Dendritic cell treated with granulocyte-macrophage colony-stimulating factor and Interleukin-4, amounts not matched to agents 40 ng/mL and 50 ng/mL, for 4 days (primary cell): Measurements from ENCODE around the gene DNLZ.

Experiments used
- H3K27ac Mint-ChIP-seq: one replicate; pipeline ENCODE4 v1.8.0; 2022; ENCODE audit warnings: mild to moderate bottlenecking, mixed read lengths
- H3K27me3 Mint-ChIP-seq: one replicate; pipeline ENCODE4 v1.8.0; 2022; ENCODE audit warnings: mild to moderate bottlenecking, mixed read lengths
- H3K36me3 Mint-ChIP-seq: one replicate; pipeline ENCODE4 v1.8.0; 2022; ENCODE audit warnings: low read depth, mixed read lengths
- H3K4me1 Mint-ChIP-seq: one replicate; pipeline ENCODE4 v1.8.0; 2022; ENCODE audit warnings: low read depth, mixed read lengths
- H3K4me3 Mint-ChIP-seq: one replicate; pipeline ENCODE4 v1.8.0; 2022; ENCODE audit warnings: mild to moderate bottlenecking, moderate library complexity, mixed read lengths
- H3K9me3 Mint-ChIP-seq: one replicate; pipeline ENCODE4 v1.8.0; 2022; ENCODE audit warnings: mixed read lengths
- intact Hi-C: fragments of 100-400 bp; cut with micrococcal nuclease; formaldehyde crosslinking; loops from one replicate; pipeline ENCODE4 v1.15.0; 2022

The DNLZ gene

DNA sequence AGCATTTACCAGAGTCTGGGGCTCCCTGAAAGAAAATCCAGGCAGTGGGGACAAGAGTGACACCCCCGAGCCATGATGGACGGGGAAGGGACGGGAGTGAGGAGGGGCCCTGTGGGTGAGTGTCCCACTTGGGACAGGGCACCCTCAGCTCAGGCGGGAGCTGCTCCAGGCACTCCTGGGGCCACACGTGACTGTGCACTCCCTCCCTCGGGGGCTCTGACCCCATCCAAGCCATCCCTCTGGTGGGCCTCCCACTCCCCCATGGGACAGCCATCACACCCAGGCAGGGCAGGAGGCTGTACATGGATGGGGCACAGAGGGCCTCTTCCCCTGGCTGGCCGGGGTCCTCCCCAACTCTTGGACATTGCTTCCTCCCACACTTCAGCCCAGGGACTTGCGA is 12.9 kb upstream of the DNLZ start:
- Mint-ChIP-seq H3K36me3 (peaks cover 81% of the 10 kb centered on the region), H3K4me3 (no peak overlapping the region), H3K9me3 (no peaks in the 10 kb centered on the region), H3K4me1 (peaks cover 49% of the 10 kb centered on the region), H3K27me3 (no peaks in the 10 kb centered on the region), H3K27ac (peak overlapping the region; percentile 93)
- intact Hi-C loops, result no loop called here

DNA sequence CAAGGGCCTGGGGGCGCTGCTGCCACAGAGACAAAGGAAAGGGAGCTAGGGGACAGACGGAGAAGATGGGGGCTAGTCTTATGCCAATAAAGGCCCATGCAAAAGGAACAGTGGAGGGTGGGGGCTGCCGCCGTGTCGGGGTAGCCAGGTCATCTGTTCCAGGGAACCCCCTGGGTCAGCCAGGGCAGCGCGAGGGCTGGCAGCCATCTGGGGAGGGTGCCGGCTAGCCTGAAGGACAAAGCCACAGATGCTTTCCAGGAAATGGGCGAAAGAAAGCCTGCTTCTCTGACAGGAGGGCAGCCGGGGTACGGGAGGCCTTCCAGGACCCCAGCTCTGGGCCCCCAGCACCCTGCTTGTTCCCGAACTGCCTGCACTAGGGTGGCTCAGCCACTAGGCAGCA is 11.6 kb upstream of the DNLZ start:
- Mint-ChIP-seq H3K36me3 (peaks cover 81% of the 10 kb centered on the region), H3K27ac (peak overlapping the region; percentile 93), H3K9me3 (no peaks in the 10 kb centered on the region), H3K4me1 (peaks cover 60% of the 10 kb centered on the region), H3K27me3 (no peaks in the 10 kb centered on the region), H3K4me3 (no peak overlapping the region)
- intact Hi-C loops, result no loop called here

DNA sequence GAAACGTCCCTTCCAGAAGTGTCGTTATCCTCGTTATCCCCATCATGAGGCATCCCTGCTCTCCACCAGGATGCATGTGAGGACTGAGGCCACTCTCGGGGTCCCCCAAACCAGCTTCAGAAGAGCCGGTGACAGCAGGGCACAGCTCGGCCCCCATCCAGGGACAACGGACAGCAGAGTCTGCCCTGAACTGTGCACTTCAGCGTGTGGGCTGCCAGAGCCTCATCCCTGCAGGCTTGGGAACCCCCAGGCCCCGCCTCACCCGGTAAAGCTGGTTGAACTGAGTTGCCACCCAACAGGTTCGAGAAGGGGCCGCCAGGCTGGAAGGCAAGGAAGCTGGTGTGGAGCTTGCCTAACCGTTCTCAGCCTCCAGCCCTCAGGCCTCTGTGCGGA is 10.6 kb upstream of the DNLZ start:
- peak overlapping the region; percentile 93 for H3K27ac Mint-ChIP-seq
- H3K4me3 Mint-ChIP-seq, result peak overlapping the region; percentile 97
- H3K36me3 Mint-ChIP-seq, result peaks cover 81% of the 10 kb centered on the region
- no peaks in the 10 kb centered on the region for H3K27me3 Mint-ChIP-seq
- H3K4me1 Mint-ChIP-seq, result peaks cover 67% of the 10 kb centered on the region
- H3K9me3 Mint-ChIP-seq, result no peaks in the 10 kb centered on the region
- intact Hi-C loops, result no loop called here

DNA sequence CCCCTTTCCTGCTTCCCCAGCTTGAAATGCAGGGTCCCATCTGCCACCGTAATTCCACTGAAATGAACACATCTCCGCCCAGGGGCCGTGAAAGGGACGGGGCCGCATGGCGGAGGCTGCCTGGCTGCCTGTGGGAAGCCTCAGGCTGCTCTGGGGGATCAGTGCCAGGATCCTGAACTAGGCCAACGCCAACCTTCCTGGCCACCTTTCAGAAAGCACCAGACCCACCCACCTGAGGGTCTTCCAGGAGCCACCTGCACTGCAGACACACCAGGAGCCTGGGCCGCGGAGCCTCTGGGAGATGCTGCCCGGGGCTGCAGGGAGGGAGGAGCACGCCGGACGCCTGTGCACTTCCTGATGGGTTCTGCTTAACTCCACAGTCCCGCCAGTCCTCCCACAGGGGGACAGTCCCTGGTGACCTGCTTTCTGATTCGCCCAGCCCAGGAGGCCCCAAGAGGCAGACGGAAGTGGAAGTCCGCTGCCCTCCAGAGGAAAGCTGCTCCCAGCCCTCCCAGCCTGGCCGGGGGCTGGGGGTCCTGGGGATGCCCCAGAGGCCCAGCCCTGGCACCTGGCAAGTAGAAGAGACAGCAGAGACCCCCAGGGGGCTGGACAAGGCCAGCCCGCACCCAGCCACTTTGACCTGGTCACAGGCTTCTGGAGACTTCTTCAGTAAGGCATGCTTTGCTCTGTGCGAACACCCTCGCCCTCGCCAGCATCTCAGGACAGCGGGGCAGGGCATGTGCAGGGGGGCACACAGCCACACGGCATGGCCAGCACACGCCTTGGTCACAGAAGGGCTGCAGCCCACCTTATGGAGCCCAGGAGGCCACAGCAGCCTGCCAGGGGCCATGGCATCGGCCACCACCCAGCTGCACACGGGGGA is 10.0 kb upstream of the DNLZ start, which contains the start of gene CARD9:
Gene CARD9, minus strand, starts transcription at position 370 of the 883 bp plus-strand sequence. CDS start 1,591 bp downstream, outside the sequence.
- peak within 1 kb of the TSS; percentile 97 for H3K4me3 Mint-ChIP-seq
- intact Hi-C loops, result loop anchor here (1.0 kb wide), 1 partner anchor 10 kb away; the partner anchor contains the start of gene DNLZ
- H3K27me3 Mint-ChIP-seq, result no peaks in the 10 kb centered on the region
- H3K9me3 Mint-ChIP-seq, result no peaks in the 10 kb centered on the region
- peak within 1 kb of the TSS; percentile 93 for H3K27ac Mint-ChIP-seq
- peaks cover 81% of the 10 kb centered on the region for H3K36me3 Mint-ChIP-seq
- H3K4me1 Mint-ChIP-seq, result peaks cover 68% of the 10 kb centered on the region

DNA sequence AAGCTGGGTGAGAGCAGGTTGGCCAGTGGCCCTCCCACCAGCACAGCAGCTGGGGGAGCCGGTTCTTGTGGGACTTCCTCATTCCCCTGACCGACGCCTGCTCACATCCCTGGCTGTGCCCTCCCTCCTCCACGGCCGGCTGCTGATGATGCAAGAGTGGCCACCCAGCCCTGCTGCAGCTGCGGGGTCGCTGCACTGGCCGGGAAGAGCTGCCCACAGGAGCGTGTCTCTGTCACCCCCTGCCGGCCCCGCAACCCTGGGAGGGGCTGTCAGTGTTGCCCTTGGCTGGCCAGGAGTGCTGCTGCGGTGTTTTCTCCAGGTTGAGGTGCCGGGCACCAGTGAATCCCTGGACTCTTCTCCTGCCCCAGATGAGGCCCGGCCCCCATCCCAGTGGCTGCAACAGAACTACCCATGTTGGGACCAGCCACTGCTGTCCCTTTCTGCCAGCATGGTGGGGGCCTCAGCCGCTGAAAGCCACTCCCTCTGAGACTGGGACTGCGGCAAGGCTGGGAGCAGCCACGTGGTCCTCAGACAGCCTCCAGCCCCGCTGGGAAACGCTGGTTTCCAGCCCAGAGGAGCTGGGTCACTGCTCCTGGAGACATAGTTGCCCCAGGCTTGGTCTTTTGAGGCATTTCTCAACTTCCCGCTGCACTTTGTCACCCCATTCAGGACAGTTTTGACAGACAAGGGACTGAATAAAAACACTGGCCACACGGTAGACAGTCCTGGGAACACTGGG is 9.2 kb upstream of the DNLZ start:
- H3K27ac Mint-ChIP-seq, result peak overlapping the region; percentile 93
- intact Hi-C loops, result loop anchor here (1.0 kb wide), 1 partner anchor 9 kb away; the partner anchor contains the start of gene DNLZ
- peaks cover 76% of the 10 kb centered on the region for H3K4me1 Mint-ChIP-seq
- H3K4me3 Mint-ChIP-seq, result peak overlapping the region; percentile 97
- no peaks in the 10 kb centered on the region for H3K27me3 Mint-ChIP-seq
- peaks cover 81% of the 10 kb centered on the region for H3K36me3 Mint-ChIP-seq
- no peaks in the 10 kb centered on the region for H3K9me3 Mint-ChIP-seq

DNA sequence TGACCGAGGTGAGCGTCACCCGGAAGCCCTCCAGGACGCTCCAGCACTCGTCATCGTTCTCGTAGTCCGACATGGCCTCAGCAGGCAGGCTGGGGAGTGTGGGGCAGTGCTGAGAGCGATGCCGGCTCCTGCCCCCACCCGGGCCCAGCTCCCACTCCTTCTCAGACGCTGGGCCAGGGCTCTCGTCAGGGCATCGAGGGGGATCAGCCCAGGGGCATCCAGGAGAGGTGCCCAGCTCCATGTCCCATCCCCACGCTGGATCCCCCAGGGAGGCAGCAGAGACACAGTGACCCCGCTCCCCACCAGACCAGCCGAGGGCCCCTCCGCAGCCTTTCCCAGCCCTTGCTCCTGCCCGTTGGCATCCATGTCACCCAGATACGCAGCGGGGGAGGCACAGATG is 8.5 kb upstream of the DNLZ start:
- H3K4me3 Mint-ChIP-seq, result peak overlapping the region; percentile 97
- intact Hi-C loops, result no loop called here

DNA sequence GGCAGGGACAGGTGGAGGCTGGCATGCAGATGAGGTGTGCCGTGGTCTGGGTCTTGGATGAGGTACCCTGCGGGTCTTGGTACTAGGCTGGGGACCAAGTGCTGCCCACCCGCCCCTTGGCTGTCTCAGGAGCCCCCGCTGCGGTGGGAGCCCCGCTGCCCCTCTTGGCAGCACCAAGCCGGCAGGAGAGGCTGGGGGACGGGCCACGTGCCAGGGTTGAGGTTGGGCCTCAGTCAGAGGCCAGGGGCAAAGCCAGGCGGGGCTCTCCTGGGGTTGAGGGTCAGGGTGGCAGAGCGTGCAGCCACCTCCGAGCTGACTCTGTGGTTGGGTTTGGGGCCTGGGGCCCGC is 8.0 kb upstream of the DNLZ start:
- Mint-ChIP-seq H3K36me3 (peaks cover 94% of the 10 kb centered on the region), H3K27me3 (no peaks in the 10 kb centered on the region), H3K4me3 (peak overlapping the region; percentile 4), H3K27ac (no peak overlapping the region), H3K9me3 (no peaks in the 10 kb centered on the region), H3K4me1 (peaks cover 77% of the 10 kb centered on the region)
- intact Hi-C loops, result no loop called here

More for the DNA sequence above, 8.5 kb upstream of the DNLZ start:
- peaks cover 77% of the 10 kb centered on the region for H3K4me1 Mint-ChIP-seq
- peaks cover 89% of the 10 kb centered on the region for H3K36me3 Mint-ChIP-seq
- peak overlapping the region; percentile 93 for H3K27ac Mint-ChIP-seq
- H3K27me3 Mint-ChIP-seq, result no peaks in the 10 kb centered on the region
- H3K9me3 Mint-ChIP-seq, result no peaks in the 10 kb centered on the region

DNA sequence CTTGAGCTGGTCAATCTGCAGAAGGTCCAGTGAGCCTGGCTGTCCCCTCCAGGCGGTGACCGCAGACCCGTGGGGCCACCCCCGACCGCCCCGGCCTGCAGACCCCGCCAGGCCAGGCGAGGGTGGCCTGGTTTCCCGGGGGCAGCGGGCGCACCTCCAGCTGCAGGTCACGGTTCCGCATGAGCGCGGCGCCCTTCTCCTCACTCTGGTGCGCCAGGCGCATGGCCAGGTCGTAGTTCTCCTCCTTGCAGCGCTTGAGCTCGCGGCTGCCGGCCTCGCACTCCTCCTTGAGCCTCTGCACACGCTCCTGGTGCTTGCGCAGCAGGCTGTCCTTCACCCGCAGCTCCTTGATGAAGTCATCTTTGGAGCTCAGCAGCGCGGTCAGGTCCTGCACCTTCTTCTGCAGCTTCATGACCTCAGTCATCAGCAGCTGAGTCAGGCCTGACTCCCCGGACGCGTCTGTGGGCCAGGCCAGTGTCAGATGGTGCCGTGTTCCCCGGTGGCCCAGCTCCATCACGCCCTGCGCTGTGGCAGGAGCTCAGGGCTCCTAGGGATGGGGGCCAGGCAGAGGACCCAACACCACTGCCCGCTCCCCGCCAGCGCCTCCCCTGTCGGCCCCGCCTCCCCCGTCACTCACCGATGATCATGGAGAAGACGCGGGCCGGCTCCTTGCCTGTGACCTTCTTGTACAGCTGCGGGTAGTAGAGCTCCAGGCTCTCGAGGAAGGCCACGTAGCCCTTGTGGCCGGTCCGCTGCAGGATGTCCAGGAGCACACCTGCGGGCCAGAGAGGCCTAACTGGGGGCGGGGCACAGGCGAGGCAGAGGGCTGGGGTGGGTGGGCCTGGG is 7.4 kb upstream of the DNLZ start:
- Mint-ChIP-seq H3K27ac (no peak overlapping the region), H3K36me3 (peaks cover 97% of the 10 kb centered on the region), H3K9me3 (no peaks in the 10 kb centered on the region), H3K27me3 (no peaks in the 10 kb centered on the region), H3K4me3 (peak overlapping the region; percentile 17), H3K4me1 (peaks cover 77% of the 10 kb centered on the region)
- intact Hi-C loops, result no loop called here

DNA sequence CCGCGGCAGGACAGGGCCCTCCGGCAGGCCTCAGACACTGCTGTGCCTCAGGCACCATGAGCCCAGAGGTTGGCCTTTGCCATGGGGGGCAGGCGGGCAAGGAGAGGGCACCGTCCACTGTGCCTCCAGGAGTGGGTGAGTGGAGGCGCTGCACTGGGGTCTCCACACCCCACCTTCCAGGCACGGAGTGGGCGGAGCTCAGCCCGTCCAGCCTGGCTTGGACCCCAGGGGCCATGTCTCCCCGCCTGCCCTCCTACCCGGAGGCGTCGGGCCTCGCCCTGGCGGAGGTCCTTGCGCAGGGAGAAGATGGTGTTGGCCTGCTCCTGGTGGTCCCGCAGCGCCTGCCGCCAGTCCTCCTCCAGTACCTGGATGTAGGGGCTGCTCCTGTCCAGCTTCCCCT is 6.5 kb upstream of the DNLZ start:
- Mint-ChIP-seq H3K36me3 (peaks cover 97% of the 10 kb centered on the region), H3K27ac (no peak overlapping the region), H3K4me1 (peaks cover 77% of the 10 kb centered on the region), H3K27me3 (no peaks in the 10 kb centered on the region), H3K9me3 (no peaks in the 10 kb centered on the region), H3K4me3 (no peak overlapping the region)
- intact Hi-C loops, result no loop called here

DNA sequence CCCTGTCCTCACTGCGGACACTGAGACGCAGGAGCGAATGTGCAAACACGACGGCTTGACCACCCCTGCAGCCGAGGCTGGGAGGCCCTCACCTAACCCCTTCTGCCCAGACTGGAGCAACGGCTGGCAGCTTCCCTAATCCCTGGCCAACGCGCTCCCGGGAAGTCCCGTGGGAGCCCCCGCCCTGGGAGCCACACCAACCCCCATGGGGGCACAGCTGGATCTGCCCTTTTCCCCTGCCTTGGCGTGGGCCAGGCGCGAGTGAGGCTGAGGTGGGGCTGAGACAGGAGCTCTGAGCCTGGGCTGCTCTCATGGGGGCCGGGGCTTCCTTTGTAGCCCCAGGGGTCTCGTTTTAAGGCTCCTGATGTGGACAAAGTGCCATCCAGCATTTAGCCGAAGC is 4.6 kb upstream of the DNLZ start:
- intact Hi-C loops, result no loop called here
- peak overlapping the region; percentile 0 for H3K27ac Mint-ChIP-seq
- H3K4me3 Mint-ChIP-seq, result no peak overlapping the region
- H3K4me1 Mint-ChIP-seq, result peaks cover 76% of the 10 kb centered on the region
- no peaks in the 10 kb centered on the region for H3K9me3 Mint-ChIP-seq
- peaks cover 92% of the 10 kb centered on the region for H3K36me3 Mint-ChIP-seq
- H3K27me3 Mint-ChIP-seq, result no peaks in the 10 kb centered on the region

DNA sequence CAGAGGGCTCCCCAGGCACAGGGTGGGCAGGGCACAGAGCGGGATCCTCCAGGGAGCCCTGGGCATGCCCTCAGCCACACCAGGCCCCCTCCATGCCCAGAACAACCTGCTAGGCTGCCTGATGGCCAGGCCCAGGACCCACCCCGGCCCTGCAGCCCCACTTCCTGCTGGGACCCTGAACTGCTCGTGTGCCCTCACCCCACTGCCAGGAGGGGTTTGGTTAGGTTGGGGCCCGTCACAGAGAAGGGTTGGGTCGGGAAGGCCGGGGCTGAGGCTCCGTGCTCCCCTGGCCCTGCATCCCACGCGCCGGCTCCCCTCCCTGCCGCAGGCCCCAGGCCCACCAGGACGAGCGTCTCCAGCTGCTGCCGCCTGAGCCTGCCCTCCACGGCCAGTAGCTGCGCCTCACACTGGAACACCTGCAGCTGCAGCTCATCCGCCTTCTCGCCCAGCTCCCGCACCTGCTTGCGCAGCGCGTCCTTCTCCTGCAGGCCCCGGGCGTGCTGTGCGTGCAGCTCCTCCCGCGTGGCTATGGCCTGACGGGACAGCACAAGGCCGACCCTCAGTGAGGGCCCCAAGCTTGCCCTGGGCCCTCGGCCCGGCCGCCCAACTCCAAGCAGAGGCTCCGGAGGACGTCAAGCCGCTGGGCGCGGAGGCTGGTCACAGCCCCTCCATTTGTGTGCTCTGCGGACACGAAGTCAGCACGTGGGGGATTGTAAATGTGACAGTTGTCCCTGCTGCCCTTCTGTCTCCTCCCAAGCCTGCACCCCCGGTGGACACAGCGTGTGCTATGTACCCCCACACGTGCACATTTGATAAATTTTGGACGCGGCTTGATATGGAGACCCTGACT is 4.0 kb upstream of the DNLZ start:
- H3K27me3 Mint-ChIP-seq, result no peaks in the 10 kb centered on the region
- H3K9me3 Mint-ChIP-seq, result no peaks in the 10 kb centered on the region
- H3K4me3 Mint-ChIP-seq, result no peak overlapping the region
- peaks cover 88% of the 10 kb centered on the region for H3K36me3 Mint-ChIP-seq
- H3K4me1 Mint-ChIP-seq, result peaks cover 83% of the 10 kb centered on the region
- H3K27ac Mint-ChIP-seq, result peak overlapping the region; percentile 83
- intact Hi-C loops, result no loop called here

DNA sequence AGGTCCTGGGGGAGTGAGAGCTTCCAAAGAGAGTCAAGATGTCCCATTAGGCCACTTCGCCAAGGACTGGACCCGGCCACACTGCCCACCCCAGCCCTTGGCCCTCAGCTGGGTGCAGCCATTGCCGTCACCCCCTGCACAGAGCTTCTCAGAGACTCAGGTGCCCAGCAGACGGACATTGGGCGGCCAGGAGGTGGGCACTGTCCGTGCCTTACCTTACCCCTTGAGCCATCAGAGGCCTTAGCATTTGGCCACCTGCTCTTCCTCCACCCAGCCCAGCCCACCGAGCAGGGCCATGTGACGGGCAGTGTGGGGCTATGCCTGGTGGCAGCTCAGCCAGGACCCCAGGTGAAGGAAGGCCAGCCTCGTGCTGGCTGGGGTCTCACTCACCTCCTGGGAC is 3.3 kb upstream of the DNLZ start:
- Mint-ChIP-seq H3K27me3 (no peaks in the 10 kb centered on the region), H3K4me1 (peaks cover 79% of the 10 kb centered on the region), H3K4me3 (no peak overlapping the region), H3K9me3 (no peaks in the 10 kb centered on the region), H3K36me3 (peaks cover 88% of the 10 kb centered on the region), H3K27ac (peak overlapping the region; percentile 83)
- intact Hi-C loops, result no loop called here

DNA sequence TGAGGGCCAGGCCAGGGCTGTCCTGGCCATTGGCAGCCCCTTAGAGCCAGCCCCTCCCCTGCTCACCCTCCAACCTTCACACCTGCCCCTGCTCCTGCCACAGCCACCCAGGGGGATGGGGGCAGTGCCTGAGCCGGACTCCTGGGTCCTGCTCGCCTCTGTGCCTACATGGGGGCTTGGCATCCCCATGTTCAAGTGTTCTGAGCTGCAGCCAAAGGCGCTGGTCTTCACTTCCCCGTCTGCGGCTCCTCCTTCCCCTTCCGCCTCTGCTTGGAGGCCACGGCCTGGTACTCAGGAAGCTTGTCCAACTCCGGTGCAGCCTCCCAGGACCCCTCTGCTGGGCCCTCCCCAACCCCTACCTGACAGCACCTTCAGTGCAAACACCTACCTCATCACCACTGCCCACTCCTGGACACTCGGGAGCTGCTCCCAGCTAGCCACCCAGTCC is 2.3 kb upstream of the DNLZ start:
- intact Hi-C loops, result loop anchor here (2.0 kb wide), 1 partner anchor 35 kb away; the partner anchor contains the start of gene SNAPC4
- Mint-ChIP-seq H3K9me3 (no peaks in the 10 kb centered on the region), H3K4me1 (peaks cover 70% of the 10 kb centered on the region), H3K4me3 (peak overlapping the region; percentile 57), H3K27me3 (no peaks in the 10 kb centered on the region), H3K27ac (peak overlapping the region; percentile 83), H3K36me3 (peaks cover 88% of the 10 kb centered on the region)
